HEK293T (cell line): ENCODE results near the gene ARFRP1.

Experiments
- BHLHE40 ChIP-seq: fragments of 450-650 bp; IDR thresholded peaks from 2 replicates; pipeline ENCODE4 v1.6.1; 2016; ENCODE audit warnings: mild to moderate bottlenecking, moderate library complexity, borderline replicate concordance
- FOXA1 ChIP-seq: fragments of 450-650 bp; IDR thresholded peaks from 2 replicates; pipeline ENCODE4 v1.6.1; 2016; ENCODE audit warnings: mild to moderate bottlenecking
- FOXK2 ChIP-seq: fragments of 450-650 bp; IDR thresholded peaks from 2 replicates; pipeline ENCODE4 v1.6.1; 2016; ENCODE audit warnings: mild to moderate bottlenecking
- FOXM1 ChIP-seq: fragments of 450-650 bp; IDR thresholded peaks from 2 replicates; pipeline ENCODE4 v1.6.1; 2017; ENCODE audit warnings: mild to moderate bottlenecking, borderline replicate concordance
- NFRKB ChIP-seq: fragments of 450-650 bp; IDR thresholded peaks from 2 replicates; pipeline ENCODE4 v1.6.1; 2016; ENCODE audit warnings: mild to moderate bottlenecking, moderate library complexity
- SP1 ChIP-seq: fragments of 450-650 bp; IDR thresholded peaks from 2 replicates; pipeline ENCODE4 v1.6.1; 2017
- SUZ12 ChIP-seq: fragments of 450-650 bp; IDR thresholded peaks from 2 replicates; pipeline ENCODE4 v1.6.1; 2016; ENCODE audit warnings: mild to moderate bottlenecking

GRCh38 chr20:63731410-63731809, 23.6 kb upstream of the ARFRP1 start:
- no peak for TF ChIP-seq FOXA1
- no peak for TF ChIP-seq SUZ12
- no peak for TF ChIP-seq FOXK2
- no peak for TF ChIP-seq BHLHE40
- TF ChIP-seq FOXM1, result no peak
- no peak for TF ChIP-seq SP1
- no peak for TF ChIP-seq NFRKB
